ENCODE data around the gene LRRC27. TPM values are rescaled to one million over a fixed set of nuclear protein-coding genes. Genes with fewer than 3 reads are reported as not detected.

LRRC27 gene
- total and polyA plus RNA-seq, 10 donors = 6.1 to 29.9 (median 16.6) TPM

- no peak overlapping the region for H3K27ac ChIP-seq
- H3K4me1 ChIP-seq = peaks cover 6 to 18% (median 12%) of the 10 kb centered on the region in 6 donors
- TF ChIP-seq POLR2AphosphoS5 (IDR thresholded peaks at IDR 0.05) (no peak), CTCF (IDR thresholded peaks at IDR 0.05 in 8 of 11, conservative IDR thresholded peaks at IDR 0.05 in 3 of 11) (no peak), POLR2A (IDR thresholded peaks at IDR 0.05) (no peak)
- H3K9me3 ChIP-seq = no peaks in the 10 kb centered on the region
- DNase-seq = peak; percentile 65
- peaks cover 0 to 33% (median 0%) of the 10 kb centered on the region in 7 donors for H3K27me3 ChIP-seq (replicated peaks in 1 of 7)
- intact Hi-C loops (cut with DNase I; ENCODE audit: low total_unique reads) = no loop called here
- no peaks in the 10 kb centered on the region for H3K36me3 ChIP-seq
- 87 to 93% (median 91%) methylated on average over 21 of the region's 21 CpGs for WGBS, 5 donors
- H3K4me3 ChIP-seq = no peak overlapping the region
Observed at GRCh38 chr10:132303361-132304115, 28.5 kb upstream of the LRRC27 start.

DNA sequence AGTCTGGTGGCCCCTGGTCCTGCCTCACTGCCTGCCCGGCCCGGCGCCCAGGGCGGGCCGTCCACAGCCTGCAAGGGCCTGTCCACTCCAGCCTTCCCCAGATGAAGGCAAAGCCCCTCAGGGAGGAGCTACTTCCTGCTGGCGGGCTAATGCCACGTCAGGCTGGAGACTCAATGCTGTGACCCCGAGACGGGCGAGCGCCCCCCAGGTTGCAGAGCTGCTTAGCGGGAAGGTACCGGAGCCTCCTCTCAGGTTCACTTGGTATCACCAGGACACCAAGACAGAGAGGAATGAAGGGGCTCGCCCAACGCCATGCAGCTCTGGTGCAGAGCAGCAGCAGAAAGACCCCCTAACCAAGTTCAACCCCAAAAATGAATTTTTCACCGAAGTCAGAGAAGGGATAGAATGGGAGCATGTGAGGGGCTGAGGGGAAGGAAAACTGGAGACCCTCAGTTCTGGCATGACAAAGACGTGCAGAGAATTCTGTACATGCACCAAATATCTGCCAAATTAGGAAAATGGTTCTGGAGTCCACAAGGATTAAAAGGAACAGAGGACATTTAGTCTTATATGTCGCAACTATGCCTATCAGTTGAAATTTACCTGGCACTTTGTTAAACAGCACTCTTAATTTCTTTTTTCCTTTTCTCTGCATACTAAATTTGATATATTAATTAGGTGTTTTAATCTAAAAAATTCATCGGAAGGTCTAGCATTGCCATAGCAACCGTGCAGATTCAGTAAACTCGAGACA lies 27.1 kb upstream of the LRRC27 start:
- TF ChIP-seq CTCF (IDR thresholded peaks at IDR 0.05 in 8 of 11, conservative IDR thresholded peaks at IDR 0.05 in 3 of 11) (no peak), POLR2AphosphoS5 (IDR thresholded peaks at IDR 0.05) (no peak), POLR2A (IDR thresholded peaks at IDR 0.05) (no peak)
- Histone ChIP-seq H3K27me3 (replicated peaks in 1 of 7) (peaks cover 0 to 44% (median 0%) of the 10 kb centered on the region in 7 donors), H3K4me1 (peaks cover 6 to 26% (median 20%) of the 10 kb centered on the region in 6 donors), H3K36me3 (no peaks in the 10 kb centered on the region), H3K4me3 (no peak overlapping the region), H3K9me3 (no peaks in the 10 kb centered on the region), H3K27ac (no peak overlapping the region)
- intact Hi-C loops (cut with DNase I; ENCODE audit: low total_unique reads) = no loop called here
- 92 to 96% (median 93%) methylated on average over 18 to 21 of the region's 21 CpGs for WGBS, 5 donors
- DNase-seq = peak; percentile 72

DNA sequence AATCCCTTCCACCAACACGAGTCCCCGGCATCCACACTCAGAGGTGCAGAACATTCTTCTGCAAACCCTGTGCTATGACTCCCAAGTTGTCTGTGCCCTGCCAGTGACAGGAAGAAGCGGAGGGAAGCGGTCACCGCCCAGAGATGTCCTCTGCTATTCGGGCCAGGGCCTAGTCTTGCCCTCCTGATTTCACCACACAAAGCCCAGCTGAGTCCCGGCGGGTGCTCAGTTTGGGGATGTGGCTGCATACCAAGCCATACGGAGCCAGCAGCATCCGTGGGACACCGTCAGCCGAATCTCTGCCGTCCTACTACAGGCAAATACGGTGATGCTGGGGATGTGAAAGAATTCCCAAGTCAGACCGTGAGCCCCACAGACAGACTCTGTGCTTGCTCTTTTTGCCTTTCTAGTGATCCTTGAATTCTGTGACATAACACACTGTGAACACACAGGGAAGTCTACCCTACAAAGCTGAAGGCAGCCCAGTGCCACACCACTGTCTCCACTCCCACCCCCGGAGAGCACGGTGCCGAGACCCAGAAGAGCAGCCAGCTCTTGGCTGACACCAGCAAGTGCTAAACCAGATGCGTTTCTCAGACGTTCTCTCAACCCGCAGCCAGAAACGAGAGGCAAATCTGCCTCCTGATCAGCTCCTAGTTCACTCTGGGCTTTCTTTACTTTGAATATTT lies 26.2 kb upstream of the LRRC27 start:
- intact Hi-C loops (cut with DNase I; ENCODE audit: low total_unique reads) = no loop called here
- WGBS, 5 donors = 90 to 96% (median 94%) methylated on average over 22 of the region's 22 CpGs

More for the DNA sequence above, 26.2 kb upstream of the LRRC27 start:
- no peaks in the 10 kb centered on the region for H3K9me3 ChIP-seq
- H3K27ac ChIP-seq = no peak overlapping the region
- peak; percentile 72 for DNase-seq
- no peak overlapping the region for H3K4me3 ChIP-seq
- peaks cover 6 to 26% (median 20%) of the 10 kb centered on the region in 6 donors for H3K4me1 ChIP-seq
- no peak for TF ChIP-seq POLR2A (IDR thresholded peaks at IDR 0.05)
- TF ChIP-seq CTCF (IDR thresholded peaks at IDR 0.05 in 8 of 11, conservative IDR thresholded peaks at IDR 0.05 in 3 of 11) = no peak
- no peak for TF ChIP-seq POLR2AphosphoS5 (IDR thresholded peaks at IDR 0.05)
- H3K36me3 ChIP-seq = no peaks in the 10 kb centered on the region
- peaks cover 0 to 44% (median 0%) of the 10 kb centered on the region in 7 donors for H3K27me3 ChIP-seq (replicated peaks in 1 of 7)

All from spleen (tissue), 11 donors.